IMR-90 (cell line): ENCODE measurements around the gene HACD2. TPM values are rescaled to one million over a fixed set of nuclear protein-coding genes. Genes with fewer than 3 reads are reported as not detected.

Experiments used
- ATAC-seq: fragments of 200-7000 bp; cut with Tn5 transposase; 2 replicates; pipeline ENCODE4 v1.9.1; 2020; ENCODE audit warnings: low read depth, mild to moderate bottlenecking, moderate library complexity
- Bru-seq: library from RNA; stranded (reverse); fragments of 400-500 nt; gene quantifications from one replicate; lab custom pipeline; 2021; lab: Mats Ljungman, UMichigan
- BruChase-seq, 2 experiments: library from RNA; stranded (reverse); fragments of 400-500 nt; gene quantifications; one replicate each; lab custom pipeline; 2021; lab: Mats Ljungman, UMichigan
- BruUV-seq: library from RNA; stranded (reverse); fragments of 400-500 nt; replicated peaks from 2 replicates; lab custom pipeline; 2021; lab: Mats Ljungman, UMichigan
- CTCF ChIA-PET: fragments of 300-600 bp; formaldehyde crosslinking; extraction: SDS; loops from one replicate; lab custom pipeline; 2021; ENCODE audit warnings: antibody characterized with exemption; lab: Yijun Ruan, JAX
- POLR2A ChIA-PET: fragments of 300-600 bp; sonication (Branson Sonifier 250); formaldehyde crosslinking; loops from one replicate; lab custom pipeline; 2022; ENCODE audit warnings: antibody characterized with exemption; ENCODE audit not compliant: unreplicated experiment; lab: Charles Lee
- DNase-seq: peaks from one replicate; pipeline ENCODE4 v3.0.0; 2013
- H2AFZ ChIP-seq: replicated peaks from 2 replicates; pipeline ENCODE3; 2013; ENCODE audit warnings: low read length, mild to moderate bottlenecking; ENCODE audit not compliant: poor library complexity
- H2AK5ac ChIP-seq: 2 replicates; pipeline ENCODE4 v1.6.1; 2013; ENCODE audit warnings: low read depth, low read length, inconsistent platforms
- H2AK9ac ChIP-seq: replicated peaks from 2 replicates; pipeline ENCODE3; 2013; ENCODE audit warnings: mild to moderate bottlenecking, low read depth, low read length, moderate library complexity; ENCODE audit not compliant: poor library complexity
- H2BK120ac ChIP-seq: 2 replicates; pipeline ENCODE4 v1.6.1; 2013; ENCODE audit warnings: low read depth, low read length, inconsistent platforms
- H2BK15ac ChIP-seq: 3 replicates; pipeline ENCODE4 v1.6.1; 2013; ENCODE audit warnings: low read depth, low read length, inconsistent platforms
- H2BK20ac ChIP-seq: 2 replicates; pipeline ENCODE4 v1.6.1; 2013; ENCODE audit warnings: low read depth, mild to moderate bottlenecking, inconsistent platforms, low read length, moderate library complexity
- H2BK5ac ChIP-seq: 2 replicates; pipeline ENCODE4 v1.6.1; 2013; ENCODE audit warnings: mild to moderate bottlenecking, low read depth, low read length, inconsistent platforms; ENCODE audit not compliant: poor library complexity, severe bottlenecking
- H3K14ac ChIP-seq: replicated peaks from 2 replicates; pipeline ENCODE4 v1.6.1; 2013; ENCODE audit warnings: low read depth, low read length, inconsistent platforms
- H3K18ac ChIP-seq: 2 replicates; pipeline ENCODE4 v1.6.1; 2013; ENCODE audit warnings: low read depth, low read length, control low read depth
- H3K23ac ChIP-seq: 2 replicates; pipeline ENCODE4 v1.6.1; 2013; ENCODE audit warnings: low read depth, low read length, inconsistent platforms
- H3K27ac ChIP-seq: 2 replicates; pipeline ENCODE4 v1.5.1; 2013; ENCODE audit warnings: mild to moderate bottlenecking, control low read depth, low read length; ENCODE audit not compliant: insufficient read depth
- H3K27me3 ChIP-seq: 2 replicates; pipeline ENCODE4 v1.6.1; 2013; ENCODE audit warnings: low read length; ENCODE audit not compliant: control insufficient read depth, insufficient read depth
- H3K36me3 ChIP-seq: 2 replicates; pipeline ENCODE4 v1.6.1; 2013; ENCODE audit warnings: low read length, mixed read lengths; ENCODE audit not compliant: control insufficient read depth, insufficient read depth
- H3K4ac ChIP-seq: 2 replicates; pipeline ENCODE4 v1.6.1; 2013; ENCODE audit warnings: low read depth, low read length, inconsistent platforms
- H3K4me1 ChIP-seq: 2 replicates; pipeline ENCODE4 v1.6.1; 2013; ENCODE audit warnings: low read length, mixed read lengths; ENCODE audit not compliant: control insufficient read depth, insufficient read depth
- H3K4me2 ChIP-seq: 2 replicates; pipeline ENCODE4 v1.6.1; 2013; ENCODE audit warnings: low read depth, mild to moderate bottlenecking, control low read depth, low read length, moderate library complexity
- H3K4me3 ChIP-seq: 2 replicates; pipeline ENCODE4 v1.5.1; 2013; ENCODE audit warnings: low read depth, mild to moderate bottlenecking, control low read depth, low read length, moderate library complexity; ENCODE audit not compliant: insufficient read depth
- H3K56ac ChIP-seq: 2 replicates; pipeline ENCODE4 v1.6.1; 2013; ENCODE audit warnings: low read length, inconsistent platforms; ENCODE audit not compliant: insufficient read depth; ENCODE audit errors: extremely low read depth
- H3K79me1 ChIP-seq, 2 experiments: 2 replicates each; pipeline ENCODE4 v1.6.1; 2013; ENCODE audit warnings: low read length in 2 of 2, inconsistent platforms in 1 of 2, low read depth in 1 of 2
- H3K9ac ChIP-seq: 2 replicates; pipeline ENCODE4 v1.6.1; 2013; ENCODE audit warnings: low read depth, low read length, control low read depth
- H3K9me1 ChIP-seq: 2 replicates; pipeline ENCODE4 v1.6.1; 2013; ENCODE audit warnings: low read length, inconsistent platforms; ENCODE audit not compliant: insufficient read depth
- H3K9me3 ChIP-seq: 2 replicates; pipeline ENCODE4 v1.6.1; 2013; ENCODE audit warnings: low read length; ENCODE audit not compliant: control insufficient read depth, insufficient read depth
- H4K20me1 ChIP-seq: 2 replicates; pipeline ENCODE4 v1.6.1; 2013; ENCODE audit warnings: low read length, inconsistent platforms; ENCODE audit not compliant: insufficient read depth
- H4K5ac ChIP-seq: 2 replicates; pipeline ENCODE4 v1.6.1; 2013; ENCODE audit warnings: mild to moderate bottlenecking, low read depth, low read length, control low read depth
- H4K8ac ChIP-seq, 2 experiments: 2 replicates each; pipeline ENCODE4 v1.6.1; 2013; ENCODE audit warnings: low read depth in 2 of 2, low read length in 2 of 2, control low read depth in 1 of 2, inconsistent platforms in 1 of 2
- H4K91ac ChIP-seq: 2 replicates; pipeline ENCODE4 v1.6.1; 2013; ENCODE audit warnings: low read depth, low read length, inconsistent platforms; ENCODE audit not compliant: insufficient read depth
- CEBPB ChIP-seq: IDR thresholded peaks from 2 replicates; pipeline ENCODE4 v1.6.1; 2012; ENCODE audit warnings: low read depth, low read length, improper control_type of control experiment
- CHD1 ChIP-seq: IDR thresholded peaks from 2 replicates; pipeline ENCODE4 v1.6.1; 2012; ENCODE audit warnings: low read depth, low read length, improper control_type of control experiment
- MAFK ChIP-seq: IDR thresholded peaks from 2 replicates; pipeline ENCODE4 v1.6.1; 2012; ENCODE audit warnings: low read depth, low read length, improper control_type of control experiment
- MAZ ChIP-seq: IDR thresholded peaks from 2 replicates; pipeline ENCODE4 v1.6.1; 2012; ENCODE audit warnings: low read depth, mild to moderate bottlenecking, low read length, improper control_type of control experiment, moderate library complexity, borderline replicate concordance
- MXI1 ChIP-seq: IDR thresholded peaks from 2 replicates; pipeline ENCODE4 v1.6.1; 2012; ENCODE audit warnings: low read depth, mild to moderate bottlenecking, low read length, moderate library complexity, borderline replicate concordance
- POLR2A ChIP-seq: IDR thresholded peaks from 2 replicates; pipeline ENCODE4 v1.6.1; 2012; ENCODE audit warnings: mild to moderate bottlenecking, low read depth, low read length
- RCOR1 ChIP-seq: IDR thresholded peaks from 2 replicates; pipeline ENCODE4 v1.6.1; 2012; ENCODE audit warnings: mild to moderate bottlenecking, low read length, improper control_type of control experiment; ENCODE audit not compliant: insufficient replicate concordance
- WGBS, 2 experiments: methylation state at CpG; one replicate each; pipeline versions ENCODE4 v1.1.5 to v1.1.7; 2013; ENCODE audit warnings: missing lambda C conversion rate in 2 of 2; ENCODE audit not compliant: insufficient read length in 1 of 2; ENCODE audit errors: extremely low coverage in 2 of 2; 5-methylcytosine and 5-hydroxymethylcytosine counted together
- dilution Hi-C: fragments of 300-500 bp; cut with HindIII; formaldehyde crosslinking; loops from one replicate; pipeline ENCODE4 v1.14.3; 2018; ENCODE audit warnings: low sequenced_read_pairs; ENCODE audit not compliant: unreplicated experiment
- in situ Hi-C: fragments of 300-500 bp; cut with MboI; formaldehyde crosslinking; loops from 3 replicates; pipeline ENCODE4 v1.14.3; 2019; ENCODE audit warnings: low sequenced_read_pairs, inconsistent platforms, mixed read lengths
- intact Hi-C: fragments of 100-400 bp; cut with micrococcal nuclease; formaldehyde crosslinking; loops from 2 replicates; pipeline ENCODE4 v1.10.0; 2022
- long read RNA-seq: library from polyadenylated mRNA; unstranded; transcript quantifications from one replicate; pipeline ENCODE4 v2.0.0, GENCODE V29; 2021; ENCODE audit not compliant: unreplicated experiment
- polyA plus RNA-seq, 3 experiments: library from polyadenylated mRNA; depleted of rRNA; stranded (reverse); fragments of >200 nt; gene quantifications; 2 replicates each; pipeline ENCODE4 v1.2.3, GENCODE V29; 2012; ENCODE audit warnings: low replicate concordance in 1 of 3
- total RNA-seq: library from RNA; depleted of rRNA; stranded (reverse); fragments of >200 nt; gene quantifications from 2 replicates; pipeline ENCODE4 v1.2.3, GENCODE V29; 2012; rRNA removed
- TF ChIP-seq, protein P1 (sequence below): conservative IDR thresholded peaks from 2 replicates; pipeline ENCODE4 v1.5.1; 2012; ENCODE audit warnings: mild to moderate bottlenecking, low read depth, low read length, improper control_type of control experiment
- TF ChIP-seq, protein P2 (sequence below): fragments of 150-350 bp; IDR thresholded peaks from 2 replicates; pipeline ENCODE4 v1.6.1; 2016; ENCODE audit warnings: low read depth, mild to moderate bottlenecking, low read length, moderate library complexity, borderline replicate concordance

Gene HACD2, protein sequence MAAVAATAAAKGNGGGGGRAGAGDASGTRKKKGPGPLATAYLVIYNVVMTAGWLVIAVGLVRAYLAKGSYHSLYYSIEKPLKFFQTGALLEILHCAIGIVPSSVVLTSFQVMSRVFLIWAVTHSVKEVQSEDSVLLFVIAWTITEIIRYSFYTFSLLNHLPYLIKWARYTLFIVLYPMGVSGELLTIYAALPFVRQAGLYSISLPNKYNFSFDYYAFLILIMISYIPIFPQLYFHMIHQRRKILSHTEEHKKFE
- total RNA-seq (22.6 and 35.8 TPM in 2 replicates), polyA plus RNA-seq (2012; rRNA removed) (18.6 and 21.5 TPM in 2 replicates), Bru-seq, nascent RNA (percentile 79 among the genes with signal in this experiment), BruChase-seq, experiment 1, labeled RNA remaining after a 6-hour chase (percentile 77 among the genes with signal in this experiment), BruChase-seq, experiment 2, labeled RNA remaining after a 2-hour chase (percentile 74 among the genes with signal in this experiment)
- polyA plus RNA-seq (2012; cell fraction: cytosol; rRNA removed): 4.9 TPM in 2 replicates
- 3.4 and 15.4 TPM in 2 replicates for polyA plus RNA-seq (2012; cell fraction: nucleus; rRNA removed; ENCODE audit: low replicate concordance)
- long read RNA-seq, partial matches to known transcripts: 4 of 16 reads
- long read RNA-seq, other reads (novel, unspliced or antisense): 12 of 16 reads

DNA sequence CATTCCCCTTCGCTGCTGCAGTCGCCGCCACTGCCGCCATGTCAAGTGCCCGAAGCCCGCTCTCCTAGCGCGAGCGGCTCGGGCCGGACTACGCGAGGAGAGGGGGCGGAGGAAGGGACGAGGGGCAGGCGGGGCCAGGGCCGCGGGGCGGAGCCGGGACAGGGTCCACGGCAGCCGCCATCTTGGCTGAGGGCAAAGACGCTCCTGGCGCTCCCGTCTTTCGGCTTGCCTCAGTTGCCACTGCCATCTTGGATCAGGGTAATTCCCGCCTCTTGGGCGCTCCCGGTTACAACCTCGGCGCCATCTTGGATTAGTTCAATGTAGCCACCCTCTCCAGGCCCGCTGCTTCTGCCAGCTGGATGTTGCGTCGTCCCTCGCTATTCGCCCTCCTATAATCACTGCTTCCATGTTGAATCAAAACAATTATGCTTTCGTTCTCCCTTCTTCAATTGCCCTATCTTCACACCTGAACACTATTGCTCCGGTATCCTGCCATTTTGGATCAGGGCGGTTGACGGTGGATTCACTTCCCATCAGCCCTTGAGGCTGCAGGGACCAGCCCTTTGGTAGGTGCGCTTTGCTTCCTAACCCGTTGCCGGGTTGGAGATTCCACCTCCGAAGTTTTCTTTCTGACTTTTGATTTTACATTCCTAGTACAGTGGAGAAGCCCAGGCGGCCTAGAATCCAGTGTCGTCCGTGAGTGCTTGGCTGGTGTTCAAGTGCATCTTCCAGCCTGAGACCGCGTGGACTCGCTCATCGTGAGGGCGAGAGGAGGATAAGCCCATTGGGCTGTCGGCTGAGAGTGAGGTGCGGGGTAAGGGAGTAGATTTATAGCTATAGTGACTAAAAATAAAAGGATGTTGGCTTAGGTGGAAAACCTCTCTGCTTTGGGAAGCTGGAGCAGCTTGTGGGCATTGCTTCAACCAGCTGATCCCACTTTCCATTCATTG, at the start of gene HACD2:
HACD2 (minus strand) TSS at position 66 of the 950 bp plus-strand sequence; CDS start at position 40, 26 bp downstream.
- Histone ChIP-seq H3K14ac (peak within 1 kb of the TSS; percentile 98), H4K20me1 (no peaks in the 10 kb centered on the region), H2AK9ac (peak within 1 kb of the TSS; percentile 92), H2BK15ac (peak within 1 kb of the TSS; percentile 100; the same call in 2 of the 3 replicates), H3K4me1 (no peaks in the 10 kb centered on the region), H3K27me3 (no peaks in the 10 kb centered on the region), H2AFZ (peak within 1 kb of the TSS; percentile 98), H2BK120ac (peak within 1 kb of the TSS; percentile 95), H3K9me3 (no peaks in the 10 kb centered on the region), H3K4ac (peak within 1 kb of the TSS; percentile 96), H3K9me1 (0 out of 2 replicates have a peak, but pooled peaks cover 2% of the 10 kb centered on the region), H3K56ac (peak within 1 kb of the TSS; percentile 93), H2BK5ac (peak within 1 kb of the TSS; percentile 97), H3K4me3 (peak within 1 kb of the TSS; percentile 63), H2AK5ac (peak within 1 kb of the TSS; percentile 84), H3K9ac (peak within 1 kb of the TSS; percentile 68), H2BK20ac (peak within 1 kb of the TSS; percentile 80), H3K27ac (peak within 1 kb of the TSS; percentile 94), H3K4me2 (peak within 1 kb of the TSS; percentile 92), H4K91ac (peak within 1 kb of the TSS; percentile 99), H4K5ac (peak within 1 kb of the TSS; percentile 98), H3K36me3 (peaks cover 1% of the 10 kb centered on the region; the same call in 1 of the 2 replicates), H3K18ac (peak within 1 kb of the TSS; percentile 96), H4K8ac (peak within 1 kb of the TSS; percentile 91 to 100), H3K23ac (peak within 1 kb of the TSS; percentile 96), H3K79me1 (peaks cover 13 to 42% of the 10 kb centered on the region in 2 experiments)
- intact Hi-C loops: loop anchor here (1.0 kb wide), 2 partner anchors 20 to 134 kb away; no protein-coding TSS in a partner anchor
- BruUV-seq: no TSS peak
- in situ Hi-C loops: no loop called here
- TF ChIP-seq MAZ (peak; percentile 81; the same call in 1 of the 2 replicates), MAFK (no peak), RCOR1 (no peak), POLR2A (peak; percentile 39; the same call in 1 of the 2 replicates), CHD1 (no peak), MXI1 (peak; percentile 74; the same call in 1 of the 2 replicates), CEBPB (0 out of 2 replicates have a peak, but pooled peaks have one; percentile 4)
- TF ChIP-seq, protein P1, sequence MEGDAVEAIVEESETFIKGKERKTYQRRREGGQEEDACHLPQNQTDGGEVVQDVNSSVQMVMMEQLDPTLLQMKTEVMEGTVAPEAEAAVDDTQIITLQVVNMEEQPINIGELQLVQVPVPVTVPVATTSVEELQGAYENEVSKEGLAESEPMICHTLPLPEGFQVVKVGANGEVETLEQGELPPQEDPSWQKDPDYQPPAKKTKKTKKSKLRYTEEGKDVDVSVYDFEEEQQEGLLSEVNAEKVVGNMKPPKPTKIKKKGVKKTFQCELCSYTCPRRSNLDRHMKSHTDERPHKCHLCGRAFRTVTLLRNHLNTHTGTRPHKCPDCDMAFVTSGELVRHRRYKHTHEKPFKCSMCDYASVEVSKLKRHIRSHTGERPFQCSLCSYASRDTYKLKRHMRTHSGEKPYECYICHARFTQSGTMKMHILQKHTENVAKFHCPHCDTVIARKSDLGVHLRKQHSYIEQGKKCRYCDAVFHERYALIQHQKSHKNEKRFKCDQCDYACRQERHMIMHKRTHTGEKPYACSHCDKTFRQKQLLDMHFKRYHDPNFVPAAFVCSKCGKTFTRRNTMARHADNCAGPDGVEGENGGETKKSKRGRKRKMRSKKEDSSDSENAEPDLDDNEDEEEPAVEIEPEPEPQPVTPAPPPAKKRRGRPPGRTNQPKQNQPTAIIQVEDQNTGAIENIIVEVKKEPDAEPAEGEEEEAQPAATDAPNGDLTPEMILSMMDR: no peak
- TF ChIP-seq, protein P2, sequence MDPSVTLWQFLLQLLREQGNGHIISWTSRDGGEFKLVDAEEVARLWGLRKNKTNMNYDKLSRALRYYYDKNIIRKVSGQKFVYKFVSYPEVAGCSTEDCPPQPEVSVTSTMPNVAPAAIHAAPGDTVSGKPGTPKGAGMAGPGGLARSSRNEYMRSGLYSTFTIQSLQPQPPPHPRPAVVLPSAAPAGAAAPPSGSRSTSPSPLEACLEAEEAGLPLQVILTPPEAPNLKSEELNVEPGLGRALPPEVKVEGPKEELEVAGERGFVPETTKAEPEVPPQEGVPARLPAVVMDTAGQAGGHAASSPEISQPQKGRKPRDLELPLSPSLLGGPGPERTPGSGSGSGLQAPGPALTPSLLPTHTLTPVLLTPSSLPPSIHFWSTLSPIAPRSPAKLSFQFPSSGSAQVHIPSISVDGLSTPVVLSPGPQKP: no peak
- DNase-seq: peak; percentile 97
- POLR2A ChIA-PET: no interaction called here
- peak; percentile 95 for ATAC-seq
- dilution Hi-C loops: no loop called here
- CTCF ChIA-PET: no interaction called here
- 0% methylated on average over 15 of the region's 54 CpGs; no CpG with 5 or more reads in 1 of the 2 experiments for WGBS, 2 experiments
